22Rv1 (cell line): ENCODE results near the gene TFF2.

ENCODE experiments used
- H3K27ac ChIP-seq: fragments of 450-650 bp; 2 replicates; pipeline ENCODE4 v1.5.1; 2017
- CTCF ChIP-seq: fragments of 450-650 bp; IDR thresholded peaks from 2 replicates; pipeline ENCODE4 v1.5.1; 2017; ENCODE audit warnings: mild to moderate bottlenecking
- ZFX ChIP-seq: fragments of 450-650 bp; IDR thresholded peaks from 2 replicates; pipeline ENCODE4 v1.6.1; 2017; ENCODE audit warnings: antibody characterized with exemption, borderline replicate concordance

The TFF2 gene, protein sequence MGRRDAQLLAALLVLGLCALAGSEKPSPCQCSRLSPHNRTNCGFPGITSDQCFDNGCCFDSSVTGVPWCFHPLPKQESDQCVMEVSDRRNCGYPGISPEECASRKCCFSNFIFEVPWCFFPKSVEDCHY

DNA sequence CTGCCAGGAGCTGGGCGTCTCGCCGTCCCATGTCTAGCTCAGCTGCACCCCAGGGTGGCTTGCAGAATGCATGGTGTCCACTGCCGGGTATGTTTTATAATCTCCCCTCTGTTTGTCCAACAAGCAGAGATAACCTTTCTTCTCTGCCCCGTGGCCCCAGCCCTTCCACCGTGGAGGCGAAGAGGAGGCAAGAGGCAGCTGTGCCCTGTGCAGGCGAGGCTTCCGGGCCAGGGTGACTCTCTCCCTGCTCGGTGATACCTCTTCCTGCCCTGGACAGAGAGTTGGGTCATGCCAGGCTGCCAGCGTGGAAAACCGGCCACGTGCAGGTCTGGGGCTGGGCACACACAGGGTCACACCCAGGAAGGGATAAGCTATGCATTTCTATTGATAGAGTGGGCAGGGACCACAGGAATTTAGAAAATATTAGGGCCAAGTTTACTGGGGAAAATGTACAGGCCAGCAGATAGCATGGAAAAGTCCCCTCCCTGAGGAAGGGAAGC, at the start of gene TFF2:
Gene TFF2 (minus strand): TSS at position 68 of the 500 bp plus-strand sequence. CDS start 37 bp downstream, at position 31.
- H3K27ac ChIP-seq: no peak within 1 kb of the TSS
- no peak for TF ChIP-seq CTCF
- no peak for TF ChIP-seq ZFX

DNA sequence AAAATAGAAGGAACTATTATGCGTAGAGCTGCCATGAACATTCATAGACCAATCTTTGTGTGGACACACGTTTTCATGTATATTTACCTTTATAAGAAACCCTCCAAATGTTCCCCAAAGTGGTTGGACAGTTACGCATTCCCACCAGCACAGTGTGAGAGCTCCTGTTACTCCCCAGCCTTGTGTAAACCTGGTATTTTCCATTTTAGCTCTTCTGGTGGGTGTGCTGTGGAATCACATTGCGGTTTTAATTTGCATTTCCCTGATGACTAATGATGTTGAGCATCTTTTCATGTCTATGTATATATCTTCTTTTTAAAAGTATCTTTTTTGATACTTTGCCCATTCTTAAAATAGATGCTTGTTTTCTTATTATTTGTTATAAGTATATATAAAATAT, 49.7 kb upstream of the TFF2 start:
- TF ChIP-seq ZFX (no peak), CTCF (no peak)
- no peak overlapping the region for H3K27ac ChIP-seq

DNA sequence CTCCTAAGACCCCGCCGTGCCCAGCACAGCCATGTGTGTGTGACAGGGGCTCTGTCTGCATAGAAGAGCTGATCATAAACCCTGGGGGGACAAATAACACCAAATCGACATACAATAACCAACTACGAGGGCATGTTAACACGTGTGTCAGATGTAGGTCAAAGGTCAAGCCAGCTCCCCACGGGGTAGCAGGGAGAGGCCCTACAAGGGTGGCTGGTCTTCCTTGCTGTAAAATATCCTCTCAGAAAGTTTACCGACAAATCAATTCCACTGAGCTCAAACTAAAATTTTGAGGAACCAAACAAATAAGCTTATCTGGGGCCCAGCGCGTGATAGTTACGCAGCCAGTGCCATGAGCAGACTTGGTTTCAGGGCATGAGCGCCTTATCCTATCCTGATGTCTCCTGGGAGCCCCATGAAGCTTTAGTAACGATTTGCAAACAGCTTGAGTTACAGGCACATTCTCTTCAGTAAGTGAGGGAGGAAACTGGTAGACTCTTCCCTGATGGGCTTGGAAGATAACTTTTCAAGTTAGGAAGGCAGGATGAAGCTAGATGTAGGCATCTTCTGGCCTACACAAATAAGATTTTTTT, 47.7 kb upstream of the TFF2 start:
- no peak for TF ChIP-seq ZFX
- TF ChIP-seq CTCF: no peak

GRCh38 chr21:42397746-42398394, 47.1 kb upstream of the TFF2 start:
- no peak for TF ChIP-seq CTCF
- no peak for TF ChIP-seq ZFX
- H3K27ac ChIP-seq: no peak overlapping the region

More for the DNA sequence above, 47.7 kb upstream of the TFF2 start:
- no peak overlapping the region for H3K27ac ChIP-seq

DNA sequence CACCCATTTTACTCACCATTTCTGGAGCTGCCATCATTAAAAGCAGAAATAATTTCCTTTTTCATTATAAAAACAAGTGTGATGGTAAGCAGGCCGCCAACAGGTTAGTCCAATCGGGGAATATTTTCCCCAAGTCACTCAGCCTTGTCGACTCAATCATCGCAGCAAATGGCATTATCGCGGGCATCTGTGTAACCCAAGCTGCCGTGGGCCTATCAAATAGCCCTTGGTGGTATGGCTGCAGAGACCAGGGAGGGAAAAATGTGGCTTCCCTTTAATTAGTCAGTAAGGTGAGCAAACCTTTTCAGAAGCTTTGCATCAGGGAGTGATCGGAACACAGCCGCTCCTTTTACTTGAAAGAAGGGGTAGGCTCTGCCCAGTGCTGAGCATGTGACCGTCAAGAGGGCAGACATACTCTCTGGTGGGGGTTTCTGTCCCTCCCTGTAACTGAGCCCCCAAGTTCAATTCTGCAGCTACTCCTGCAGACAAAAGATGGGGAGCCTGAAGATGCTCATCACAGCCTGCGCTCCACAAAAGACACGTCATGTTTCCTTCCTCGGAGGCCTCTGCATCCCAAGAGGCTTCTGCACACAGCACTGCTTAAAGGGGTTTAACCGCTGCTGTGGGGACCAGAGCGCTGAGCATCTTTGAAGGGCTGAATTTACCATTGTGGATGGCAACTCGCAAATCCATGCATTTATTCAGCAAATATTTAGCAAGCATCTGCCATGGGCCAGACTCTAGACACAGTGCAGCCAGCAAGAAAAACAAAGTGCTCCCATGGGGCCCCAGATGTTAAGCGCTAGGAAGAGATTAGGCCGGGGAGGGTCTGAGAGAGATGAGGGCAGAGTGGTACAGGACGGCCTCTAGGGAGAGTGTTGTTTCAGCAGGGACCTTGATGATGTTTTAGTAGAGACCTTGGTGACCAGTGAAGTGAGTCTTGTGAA, 46.3 kb upstream of the TFF2 start:
- H3K27ac ChIP-seq: no peak overlapping the region
- TF ChIP-seq CTCF (no peak), ZFX (no peak)

- H3K27ac ChIP-seq: no peak within 1 kb of the TSS
- TF ChIP-seq ZFX (no peak), CTCF (no peak)
Measured at GRCh38 chr21:42395905-42396651, 45.3 kb upstream of the TFF2 start, which contains the start of gene TMPRSS3. TSS of gene TMPRSS3 (minus strand) at chr21:42396052. CDS start at chr21:42395417, 635 bp downstream.
